Astrocyte of the cerebellum (primary cell): ENCODE measurements around the gene INTS15.

Experiments
- DNase-seq: peaks from one replicate; pipeline ENCODE4 v3.0.0-alpha.2; 2011; ENCODE audit warnings: low read depth
- H3K4me3 ChIP-seq: 2 replicates; pipeline ENCODE4 v1.5.1; 2011; ENCODE audit warnings: mild to moderate bottlenecking, low read depth, low read length, moderate library complexity
- CTCF ChIP-seq: IDR thresholded peaks from 2 replicates; pipeline ENCODE4 v1.5.1; 2012; ENCODE audit warnings: low read length, low read depth, moderate library complexity, mild to moderate bottlenecking; ENCODE audit errors: missing control alignments
- in situ Hi-C: cut with HindIII; loops from 2 replicates; pipeline ENCODE4 v1.10.0; 2017; ENCODE audit warnings: low sequenced_read_pairs

Gene INTS15

GRCh38 chr7:6643915-6644625 is 54.2 kb downstream of the INTS15 start:
- no peak overlapping the region for H3K4me3 ChIP-seq
- no peak for DNase-seq
- in situ Hi-C loops = no loop called here
- no peak for TF ChIP-seq CTCF

GRCh38 chr7:6644728-6645127 is 54.9 kb downstream of the INTS15 start:
- in situ Hi-C loops = no loop called here
- DNase-seq = no peak
- no peak for TF ChIP-seq CTCF
- no peak overlapping the region for H3K4me3 ChIP-seq

- no peak for TF ChIP-seq CTCF
- no peak for DNase-seq
- in situ Hi-C loops = no loop called here
- no peak overlapping the region for H3K4me3 ChIP-seq
Observed at GRCh38 chr7:6646465-6646864, 56.6 kb downstream of the INTS15 start.

GRCh38 chr7:6647080-6647479 is 57.3 kb downstream of the INTS15 start:
- no peak for TF ChIP-seq CTCF
- DNase-seq = no peak
- no peak overlapping the region for H3K4me3 ChIP-seq
- in situ Hi-C loops = no loop called here

GRCh38 chr7:6647541-6647940 is 57.7 kb downstream of the INTS15 start:
- DNase-seq = no peak
- TF ChIP-seq CTCF = no peak
- in situ Hi-C loops = no loop called here
- no peak overlapping the region for H3K4me3 ChIP-seq

GRCh38 chr7:6648066-6648814 is 58.4 kb downstream of the INTS15 start:
- H3K4me3 ChIP-seq = no peak overlapping the region
- in situ Hi-C loops = no loop called here
- DNase-seq = no peak
- no peak for TF ChIP-seq CTCF
